IMR-90 (cell line): Measurements from ENCODE around the gene DPYD. TPM values are rescaled to one million over a fixed set of nuclear protein-coding genes. Genes with fewer than 3 reads are reported as not detected.

Experiments
- ATAC-seq: fragments of 200-7000 bp; cut with Tn5 transposase; 2 replicates; pipeline ENCODE4 v1.9.1; 2020; ENCODE audit warnings: low read depth, mild to moderate bottlenecking, moderate library complexity
- BruUV-seq: library from RNA; stranded (reverse); fragments of 400-500 nt; replicated peaks from 2 replicates; lab custom pipeline; 2021; lab: Mats Ljungman, UMichigan
- CTCF ChIA-PET: fragments of 300-600 bp; formaldehyde crosslinking; extraction: SDS; loops from one replicate; lab custom pipeline; 2021; ENCODE audit warnings: antibody characterized with exemption; lab: Yijun Ruan, JAX
- POLR2A ChIA-PET: fragments of 300-600 bp; sonication (Branson Sonifier 250); formaldehyde crosslinking; loops from one replicate; lab custom pipeline; 2022; ENCODE audit warnings: antibody characterized with exemption; ENCODE audit not compliant: unreplicated experiment; lab: Charles Lee
- DNase-seq: peaks from one replicate; pipeline ENCODE4 v3.0.0; 2013
- H2AFZ ChIP-seq: replicated peaks from 2 replicates; pipeline ENCODE3; 2013; ENCODE audit warnings: low read length, mild to moderate bottlenecking; ENCODE audit not compliant: poor library complexity
- H2AK5ac ChIP-seq: 2 replicates; pipeline ENCODE4 v1.6.1; 2013; ENCODE audit warnings: low read depth, low read length, inconsistent platforms
- H2AK9ac ChIP-seq: replicated peaks from 2 replicates; pipeline ENCODE3; 2013; ENCODE audit warnings: mild to moderate bottlenecking, low read depth, low read length, moderate library complexity; ENCODE audit not compliant: poor library complexity
- H2BK120ac ChIP-seq: 2 replicates; pipeline ENCODE4 v1.6.1; 2013; ENCODE audit warnings: low read depth, low read length, inconsistent platforms
- H2BK15ac ChIP-seq: 3 replicates; pipeline ENCODE4 v1.6.1; 2013; ENCODE audit warnings: low read depth, low read length, inconsistent platforms
- H2BK20ac ChIP-seq: 2 replicates; pipeline ENCODE4 v1.6.1; 2013; ENCODE audit warnings: low read depth, mild to moderate bottlenecking, inconsistent platforms, low read length, moderate library complexity
- H2BK5ac ChIP-seq: 2 replicates; pipeline ENCODE4 v1.6.1; 2013; ENCODE audit warnings: mild to moderate bottlenecking, low read depth, low read length, inconsistent platforms; ENCODE audit not compliant: poor library complexity, severe bottlenecking
- H3K14ac ChIP-seq: replicated peaks from 2 replicates; pipeline ENCODE4 v1.6.1; 2013; ENCODE audit warnings: low read depth, low read length, inconsistent platforms
- H3K18ac ChIP-seq: 2 replicates; pipeline ENCODE4 v1.6.1; 2013; ENCODE audit warnings: low read depth, low read length, control low read depth
- H3K23ac ChIP-seq: 2 replicates; pipeline ENCODE4 v1.6.1; 2013; ENCODE audit warnings: low read depth, low read length, inconsistent platforms
- H3K27ac ChIP-seq: 2 replicates; pipeline ENCODE4 v1.5.1; 2013; ENCODE audit warnings: mild to moderate bottlenecking, control low read depth, low read length; ENCODE audit not compliant: insufficient read depth
- H3K27me3 ChIP-seq: 2 replicates; pipeline ENCODE4 v1.6.1; 2013; ENCODE audit warnings: low read length; ENCODE audit not compliant: control insufficient read depth, insufficient read depth
- H3K36me3 ChIP-seq: 2 replicates; pipeline ENCODE4 v1.6.1; 2013; ENCODE audit warnings: low read length, mixed read lengths; ENCODE audit not compliant: control insufficient read depth, insufficient read depth
- H3K4ac ChIP-seq: 2 replicates; pipeline ENCODE4 v1.6.1; 2013; ENCODE audit warnings: low read depth, low read length, inconsistent platforms
- H3K4me1 ChIP-seq: 2 replicates; pipeline ENCODE4 v1.6.1; 2013; ENCODE audit warnings: low read length, mixed read lengths; ENCODE audit not compliant: control insufficient read depth, insufficient read depth
- H3K4me2 ChIP-seq: 2 replicates; pipeline ENCODE4 v1.6.1; 2013; ENCODE audit warnings: low read depth, mild to moderate bottlenecking, control low read depth, low read length, moderate library complexity
- H3K4me3 ChIP-seq: 2 replicates; pipeline ENCODE4 v1.5.1; 2013; ENCODE audit warnings: low read depth, mild to moderate bottlenecking, control low read depth, low read length, moderate library complexity; ENCODE audit not compliant: insufficient read depth
- H3K56ac ChIP-seq: 2 replicates; pipeline ENCODE4 v1.6.1; 2013; ENCODE audit warnings: low read length, inconsistent platforms; ENCODE audit not compliant: insufficient read depth; ENCODE audit errors: extremely low read depth
- H3K79me1 ChIP-seq, 2 experiments: 2 replicates each; pipeline ENCODE4 v1.6.1; 2013; ENCODE audit warnings: low read length in 2 of 2, inconsistent platforms in 1 of 2, low read depth in 1 of 2
- H3K9ac ChIP-seq: 2 replicates; pipeline ENCODE4 v1.6.1; 2013; ENCODE audit warnings: low read depth, low read length, control low read depth
- H3K9me1 ChIP-seq: 2 replicates; pipeline ENCODE4 v1.6.1; 2013; ENCODE audit warnings: low read length, inconsistent platforms; ENCODE audit not compliant: insufficient read depth
- H3K9me3 ChIP-seq: 2 replicates; pipeline ENCODE4 v1.6.1; 2013; ENCODE audit warnings: low read length; ENCODE audit not compliant: control insufficient read depth, insufficient read depth
- H4K20me1 ChIP-seq: 2 replicates; pipeline ENCODE4 v1.6.1; 2013; ENCODE audit warnings: low read length, inconsistent platforms; ENCODE audit not compliant: insufficient read depth
- H4K5ac ChIP-seq: 2 replicates; pipeline ENCODE4 v1.6.1; 2013; ENCODE audit warnings: mild to moderate bottlenecking, low read depth, low read length, control low read depth
- H4K8ac ChIP-seq, 2 experiments: 2 replicates each; pipeline ENCODE4 v1.6.1; 2013; ENCODE audit warnings: low read depth in 2 of 2, low read length in 2 of 2, control low read depth in 1 of 2, inconsistent platforms in 1 of 2
- H4K91ac ChIP-seq: 2 replicates; pipeline ENCODE4 v1.6.1; 2013; ENCODE audit warnings: low read depth, low read length, inconsistent platforms; ENCODE audit not compliant: insufficient read depth
- BHLHE40 ChIP-seq: fragments of 150-350 bp; IDR thresholded peaks from 2 replicates; pipeline ENCODE4 v1.6.1; 2016; ENCODE audit warnings: mild to moderate bottlenecking, low read depth, low read length
- CEBPB ChIP-seq: IDR thresholded peaks from 2 replicates; pipeline ENCODE4 v1.6.1; 2012; ENCODE audit warnings: low read depth, low read length, improper control_type of control experiment
- CHD1 ChIP-seq: IDR thresholded peaks from 2 replicates; pipeline ENCODE4 v1.6.1; 2012; ENCODE audit warnings: low read depth, low read length, improper control_type of control experiment
- ELK1 ChIP-seq: fragments of 150-350 bp; IDR thresholded peaks from 2 replicates; pipeline ENCODE4 v1.6.1; 2016; ENCODE audit warnings: low read depth, mild to moderate bottlenecking, low read length, moderate library complexity, borderline replicate concordance
- FOS ChIP-seq: fragments of 150-350 bp; IDR thresholded peaks from 2 replicates; pipeline ENCODE4 v1.6.1; 2016; ENCODE audit warnings: low read depth, low read length
- MAFK ChIP-seq: IDR thresholded peaks from 2 replicates; pipeline ENCODE4 v1.6.1; 2012; ENCODE audit warnings: low read depth, low read length, improper control_type of control experiment
- MAZ ChIP-seq: IDR thresholded peaks from 2 replicates; pipeline ENCODE4 v1.6.1; 2012; ENCODE audit warnings: low read depth, mild to moderate bottlenecking, low read length, improper control_type of control experiment, moderate library complexity, borderline replicate concordance
- MXI1 ChIP-seq: IDR thresholded peaks from 2 replicates; pipeline ENCODE4 v1.6.1; 2012; ENCODE audit warnings: low read depth, mild to moderate bottlenecking, low read length, moderate library complexity, borderline replicate concordance
- NFE2L2 ChIP-seq: fragments of 150-350 bp; IDR thresholded peaks from 2 replicates; pipeline ENCODE4 v1.6.1; 2016; ENCODE audit warnings: low read depth, mild to moderate bottlenecking, low read length
- POLR2A ChIP-seq: IDR thresholded peaks from 2 replicates; pipeline ENCODE4 v1.6.1; 2012; ENCODE audit warnings: mild to moderate bottlenecking, low read depth, low read length
- RAD21 ChIP-seq: IDR thresholded peaks from 2 replicates; pipeline ENCODE4 v1.6.1; 2012; ENCODE audit warnings: low read length, improper control_type of control experiment
- RCOR1 ChIP-seq: IDR thresholded peaks from 2 replicates; pipeline ENCODE4 v1.6.1; 2012; ENCODE audit warnings: mild to moderate bottlenecking, low read length, improper control_type of control experiment; ENCODE audit not compliant: insufficient replicate concordance
- RFX5 ChIP-seq: IDR thresholded peaks from 2 replicates; pipeline ENCODE4 v1.8.0; 2012; ENCODE audit warnings: low read depth, mild to moderate bottlenecking, low read length, moderate library complexity
- SMC3 ChIP-seq: fragments of 150-350 bp; IDR thresholded peaks from 2 replicates; pipeline ENCODE4 v1.6.1; 2016; ENCODE audit warnings: low read depth, mild to moderate bottlenecking, antibody characterized with exemption, low read length, moderate library complexity
- USF2 ChIP-seq: fragments of 150-350 bp; IDR thresholded peaks from 2 replicates; pipeline ENCODE4 v1.6.1; 2017; ENCODE audit warnings: mild to moderate bottlenecking, antibody characterized with exemption, low read length, low read depth
- WGBS, 2 experiments: methylation state at CpG; one replicate each; pipeline versions ENCODE4 v1.1.5 to v1.1.7; 2013; ENCODE audit warnings: missing lambda C conversion rate in 2 of 2; ENCODE audit not compliant: insufficient read length in 1 of 2; ENCODE audit errors: extremely low coverage in 2 of 2; 5-methylcytosine and 5-hydroxymethylcytosine counted together
- dilution Hi-C: fragments of 300-500 bp; cut with HindIII; formaldehyde crosslinking; loops from one replicate; pipeline ENCODE4 v1.14.3; 2018; ENCODE audit warnings: low sequenced_read_pairs; ENCODE audit not compliant: unreplicated experiment
- in situ Hi-C: fragments of 300-500 bp; cut with MboI; formaldehyde crosslinking; loops from 3 replicates; pipeline ENCODE4 v1.14.3; 2019; ENCODE audit warnings: low sequenced_read_pairs, inconsistent platforms, mixed read lengths
- intact Hi-C: fragments of 100-400 bp; cut with micrococcal nuclease; formaldehyde crosslinking; loops from 2 replicates; pipeline ENCODE4 v1.10.0; 2022
- polyA plus RNA-seq, 3 experiments: library from polyadenylated mRNA; depleted of rRNA; stranded (reverse); fragments of >200 nt; gene quantifications; 2 replicates each; pipeline ENCODE4 v1.2.3, GENCODE V29; 2012; ENCODE audit warnings: low replicate concordance in 1 of 3
- total RNA-seq: library from RNA; depleted of rRNA; stranded (reverse); fragments of >200 nt; gene quantifications from 2 replicates; pipeline ENCODE4 v1.2.3, GENCODE V29; 2012
- TF ChIP-seq, protein P1 (sequence below): conservative IDR thresholded peaks from 2 replicates; pipeline ENCODE4 v1.5.1; 2012; ENCODE audit warnings: mild to moderate bottlenecking, low read depth, low read length, improper control_type of control experiment

DPYD gene
- total and polyA plus RNA-seq, 2 of the 4 experiments (the other 2 are of a cell fraction): 9.3 to 47.3 TPM

GRCh38 chr1:97350662-97351061, 570.2 kb downstream of the DPYD start:
- intact Hi-C loops (loop anchor here (2.0 kb wide), 1 partner anchor 16 kb away; no protein-coding TSS in a partner anchor), dilution Hi-C loops (no loop called here), in situ Hi-C loops (no loop called here)
- TF ChIP-seq FOS: no peak
- TF ChIP-seq, protein P1, sequence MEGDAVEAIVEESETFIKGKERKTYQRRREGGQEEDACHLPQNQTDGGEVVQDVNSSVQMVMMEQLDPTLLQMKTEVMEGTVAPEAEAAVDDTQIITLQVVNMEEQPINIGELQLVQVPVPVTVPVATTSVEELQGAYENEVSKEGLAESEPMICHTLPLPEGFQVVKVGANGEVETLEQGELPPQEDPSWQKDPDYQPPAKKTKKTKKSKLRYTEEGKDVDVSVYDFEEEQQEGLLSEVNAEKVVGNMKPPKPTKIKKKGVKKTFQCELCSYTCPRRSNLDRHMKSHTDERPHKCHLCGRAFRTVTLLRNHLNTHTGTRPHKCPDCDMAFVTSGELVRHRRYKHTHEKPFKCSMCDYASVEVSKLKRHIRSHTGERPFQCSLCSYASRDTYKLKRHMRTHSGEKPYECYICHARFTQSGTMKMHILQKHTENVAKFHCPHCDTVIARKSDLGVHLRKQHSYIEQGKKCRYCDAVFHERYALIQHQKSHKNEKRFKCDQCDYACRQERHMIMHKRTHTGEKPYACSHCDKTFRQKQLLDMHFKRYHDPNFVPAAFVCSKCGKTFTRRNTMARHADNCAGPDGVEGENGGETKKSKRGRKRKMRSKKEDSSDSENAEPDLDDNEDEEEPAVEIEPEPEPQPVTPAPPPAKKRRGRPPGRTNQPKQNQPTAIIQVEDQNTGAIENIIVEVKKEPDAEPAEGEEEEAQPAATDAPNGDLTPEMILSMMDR: no peak
- no peak for TF ChIP-seq ELK1
- TF ChIP-seq RCOR1: no peak
- no peak for TF ChIP-seq MXI1
- no peak for TF ChIP-seq SMC3
- TF ChIP-seq POLR2A: no peak
- no peak for TF ChIP-seq RAD21
- TF ChIP-seq NFE2L2: no peak
- no peak for TF ChIP-seq USF2
- TF ChIP-seq RFX5: no peak
- no peak for TF ChIP-seq BHLHE40
- no peak for TF ChIP-seq MAZ
- no peak for TF ChIP-seq MAFK
- TF ChIP-seq CHD1: no peak
- TF ChIP-seq CEBPB: no peak
- H3K23ac ChIP-seq: no peak overlapping the region
- H4K8ac ChIP-seq: peak overlapping the region in 1 of 2 experiments; percentile 9; a peak in 1 of 4 replicates
- no peak overlapping the region for H3K4me3 ChIP-seq
- H3K79me1 ChIP-seq: no peaks in the 10 kb centered on the region
- H3K4me1 ChIP-seq: peaks cover 1% of the 10 kb centered on the region; the same call in 1 of the 2 replicates
- H2BK5ac ChIP-seq: peak overlapping the region; percentile 80
- H3K36me3 ChIP-seq: no peaks in the 10 kb centered on the region
- no peak overlapping the region; the same call in 1 of the 2 replicates for H2BK20ac ChIP-seq
- no peak overlapping the region for H2BK15ac ChIP-seq
- no peak overlapping the region for H3K18ac ChIP-seq
- no peaks in the 10 kb centered on the region for H4K20me1 ChIP-seq
- H3K4ac ChIP-seq: no peak overlapping the region
- no peak overlapping the region for H3K56ac ChIP-seq
- POLR2A ChIA-PET: no interaction called here
- CTCF ChIA-PET: no interaction called here
- WGBS, 2 experiments: no CpG with 5 or more reads among the region's 2 CpGs
- H3K9me3 ChIP-seq: no peaks in the 10 kb centered on the region
- H2AK9ac ChIP-seq: no peak overlapping the region
- no peak overlapping the region for H3K14ac ChIP-seq
- no peaks in the 10 kb centered on the region for H3K9me1 ChIP-seq
- H3K27me3 ChIP-seq: no peaks in the 10 kb centered on the region
- no peak overlapping the region; the same call in 1 of the 2 replicates for H3K27ac ChIP-seq
- peak; percentile 89 for ATAC-seq
- H2BK120ac ChIP-seq: peak overlapping the region; percentile 42
- H2AK5ac ChIP-seq: no peak overlapping the region
- no TSS peak for BruUV-seq
- DNase-seq: peak; percentile 91
- no peak overlapping the region for H4K91ac ChIP-seq
- peak overlapping the region; percentile 8; the same call in 1 of the 2 replicates for H3K4me2 ChIP-seq
- no peak overlapping the region for H3K9ac ChIP-seq
- no peak overlapping the region for H4K5ac ChIP-seq
- no peak overlapping the region for H2AFZ ChIP-seq
